Coronary artery (tissue), 2 donors: Measurements from ENCODE around the gene CPED1.
A peak's percentile ranks its signal among the peaks of the same experiment; 100 is the strongest.

Experiments used
- DNase-seq: peaks from one replicate; pipeline ENCODE4 v3.0.0-alpha.2; 2017; ENCODE audit warnings: low spot score
- H3K27ac ChIP-seq, 2 donors: fragments of 200-600 bp; sonication (generic); one replicate each; pipeline ENCODE4 v1.5.1; 2016 to 2019
- H3K4me3 ChIP-seq: fragments of 200-600 bp; sonication (generic); 2 replicates; pipeline ENCODE4 v1.5.1; 2016; ENCODE audit warnings: mild to moderate bottlenecking, moderate library complexity
- TF ChIP-seq, protein P1 (sequence below): fragments of 200-600 bp; sonication (generic); IDR thresholded peaks from one replicate; pipeline ENCODE4 v1.5.1; 2019; ENCODE audit warnings: antibody characterized with exemption

Gene CPED1

DNA sequence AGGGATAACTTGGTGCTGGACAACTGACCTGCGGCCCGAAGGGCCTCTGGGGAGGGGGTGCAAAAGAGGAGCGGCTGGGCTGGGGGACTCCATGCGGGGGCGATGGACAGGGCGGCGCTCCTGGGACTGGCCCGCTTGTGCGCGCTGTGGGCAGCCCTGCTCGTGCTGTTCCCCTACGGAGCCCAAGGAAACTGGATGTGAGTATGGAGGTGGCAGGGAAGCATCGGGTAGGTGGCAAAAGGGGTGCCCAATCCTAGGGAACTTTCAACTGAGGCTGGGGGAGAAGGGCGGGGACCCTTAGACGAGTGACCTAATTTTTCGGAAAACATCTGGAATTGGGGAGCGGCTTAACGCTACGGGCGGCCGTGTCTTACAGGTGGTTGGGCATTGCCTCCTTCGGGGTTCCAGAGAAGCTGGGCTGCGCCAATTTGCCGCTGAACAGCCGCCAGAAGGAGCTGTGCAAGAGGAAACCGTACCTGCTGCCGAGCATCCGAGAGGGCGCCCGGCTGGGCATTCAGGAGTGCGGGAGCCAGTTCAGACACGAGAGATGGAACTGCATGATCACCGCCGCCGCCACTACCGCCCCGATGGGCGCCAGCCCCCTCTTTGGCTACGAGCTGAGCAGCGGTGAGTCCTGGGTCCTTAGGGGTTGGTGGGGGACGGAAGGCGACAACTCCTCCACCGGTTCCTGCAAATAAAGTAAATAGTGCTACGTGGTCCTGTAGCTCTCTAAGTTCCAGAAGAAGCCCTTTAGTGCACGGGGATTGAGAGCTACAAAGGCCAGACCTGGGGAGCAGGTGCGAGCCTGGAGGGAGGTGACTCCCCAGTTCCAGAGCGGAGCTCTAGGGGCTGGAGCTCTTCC, 340.9 kb downstream of the CPED1 start:
- TF ChIP-seq, protein P1, sequence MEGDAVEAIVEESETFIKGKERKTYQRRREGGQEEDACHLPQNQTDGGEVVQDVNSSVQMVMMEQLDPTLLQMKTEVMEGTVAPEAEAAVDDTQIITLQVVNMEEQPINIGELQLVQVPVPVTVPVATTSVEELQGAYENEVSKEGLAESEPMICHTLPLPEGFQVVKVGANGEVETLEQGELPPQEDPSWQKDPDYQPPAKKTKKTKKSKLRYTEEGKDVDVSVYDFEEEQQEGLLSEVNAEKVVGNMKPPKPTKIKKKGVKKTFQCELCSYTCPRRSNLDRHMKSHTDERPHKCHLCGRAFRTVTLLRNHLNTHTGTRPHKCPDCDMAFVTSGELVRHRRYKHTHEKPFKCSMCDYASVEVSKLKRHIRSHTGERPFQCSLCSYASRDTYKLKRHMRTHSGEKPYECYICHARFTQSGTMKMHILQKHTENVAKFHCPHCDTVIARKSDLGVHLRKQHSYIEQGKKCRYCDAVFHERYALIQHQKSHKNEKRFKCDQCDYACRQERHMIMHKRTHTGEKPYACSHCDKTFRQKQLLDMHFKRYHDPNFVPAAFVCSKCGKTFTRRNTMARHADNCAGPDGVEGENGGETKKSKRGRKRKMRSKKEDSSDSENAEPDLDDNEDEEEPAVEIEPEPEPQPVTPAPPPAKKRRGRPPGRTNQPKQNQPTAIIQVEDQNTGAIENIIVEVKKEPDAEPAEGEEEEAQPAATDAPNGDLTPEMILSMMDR, result no peak
- DNase-seq, result no peak
- Histone ChIP-seq H3K27ac (no peak overlapping the region), H3K4me3 (peak overlapping the region; percentile 67)

DNA sequence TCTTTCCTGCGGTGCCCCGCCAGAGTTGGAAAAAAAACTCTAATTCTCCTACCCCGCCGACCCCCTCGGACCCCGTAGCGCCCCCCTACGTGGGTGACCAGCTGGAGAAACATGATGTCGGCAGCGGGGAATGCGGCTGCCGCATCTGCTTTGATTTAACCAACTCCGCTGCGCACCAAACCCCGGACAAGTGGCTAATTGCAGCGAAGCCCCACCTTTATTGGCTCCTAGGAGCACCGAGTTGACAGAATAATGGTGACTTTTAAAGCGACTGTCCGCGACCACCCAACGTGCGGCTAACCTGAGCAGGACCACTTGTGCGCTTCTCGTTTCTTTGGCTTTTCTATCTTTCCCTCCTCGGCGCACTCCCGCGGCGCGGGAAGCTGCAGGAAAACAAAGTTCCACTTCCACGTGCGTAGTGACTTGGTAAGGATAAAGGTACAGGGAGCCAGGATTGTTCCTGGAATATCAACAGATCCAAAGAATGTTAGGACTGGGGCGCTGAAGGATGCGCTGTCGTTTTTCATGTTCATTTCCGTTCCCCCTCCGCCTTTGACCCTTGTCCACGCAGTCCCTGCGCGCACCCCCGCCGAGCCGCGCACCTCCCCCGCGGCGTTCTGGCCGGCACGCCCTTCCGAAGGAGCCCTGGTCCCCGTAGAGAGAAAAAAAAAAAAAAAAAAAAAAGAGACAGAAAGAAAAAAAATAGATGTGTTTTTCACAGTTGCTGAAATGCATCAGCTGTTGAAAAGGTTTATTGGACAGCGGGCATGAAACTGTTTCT, 341.7 kb downstream of the CPED1 start:
- peak overlapping the region; percentile 67 for H3K4me3 ChIP-seq
- TF ChIP-seq, protein P1, result no peak
- no peak for DNase-seq
- H3K27ac ChIP-seq, result no peak overlapping the region

DNA sequence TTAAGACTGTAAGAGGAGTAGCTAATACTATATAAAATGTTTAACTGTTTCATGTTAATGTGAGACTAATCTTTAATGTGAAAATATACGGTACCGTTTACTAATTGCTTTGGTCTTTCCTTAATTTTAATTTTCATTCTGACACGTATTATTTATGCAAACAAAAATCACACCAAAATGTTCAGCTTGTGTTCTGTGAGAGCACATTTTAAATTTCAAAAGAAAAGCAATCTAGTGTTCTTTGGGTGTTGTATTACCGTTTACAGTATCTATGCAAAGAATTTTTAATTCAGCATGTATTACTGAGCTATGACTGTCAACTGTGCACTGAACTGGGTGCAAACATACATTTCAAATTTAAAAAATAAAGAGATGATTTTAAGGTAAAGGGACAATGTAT, 342.5 kb downstream of the CPED1 start:
- H3K27ac ChIP-seq, result no peak overlapping the region
- DNase-seq, result no peak
- TF ChIP-seq, protein P1, result no peak
- H3K4me3 ChIP-seq, result no peak overlapping the region

DNA sequence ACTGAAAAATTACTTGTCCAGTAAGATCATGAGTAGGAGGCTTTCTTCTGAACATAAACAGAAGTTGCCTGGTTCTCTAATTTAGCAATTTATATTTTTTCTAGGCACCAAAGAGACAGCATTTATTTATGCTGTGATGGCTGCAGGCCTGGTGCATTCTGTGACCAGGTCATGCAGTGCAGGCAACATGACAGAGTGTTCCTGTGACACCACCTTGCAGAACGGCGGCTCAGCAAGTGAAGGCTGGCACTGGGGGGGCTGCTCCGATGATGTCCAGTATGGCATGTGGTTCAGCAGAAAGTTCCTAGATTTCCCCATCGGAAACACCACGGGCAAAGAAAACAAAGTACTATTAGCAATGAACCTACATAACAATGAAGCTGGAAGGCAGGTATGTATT, 343.1 kb downstream of the CPED1 start:
- DNase-seq, result no peak
- Histone ChIP-seq H3K4me3 (no peak overlapping the region), H3K27ac (no peak overlapping the region)
- TF ChIP-seq, protein P1, result no peak

DNA sequence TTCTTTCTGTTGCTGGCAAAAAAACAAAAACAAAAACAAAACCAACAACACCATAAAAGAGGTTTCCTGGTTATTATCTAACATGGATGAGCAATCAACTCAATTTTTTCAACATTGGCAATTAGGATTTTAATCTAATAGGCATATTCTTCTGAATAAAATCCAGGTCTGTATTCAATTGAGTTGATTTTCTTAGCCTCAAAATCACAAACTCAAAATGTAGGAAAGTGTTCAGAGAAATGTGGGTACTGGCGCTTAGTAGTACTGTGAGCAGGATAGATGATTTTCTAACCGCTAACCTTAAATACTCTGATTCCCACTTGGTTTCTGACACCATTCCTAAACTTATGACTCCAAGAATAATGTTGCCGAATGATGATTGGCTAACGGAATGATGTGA, 345.9 kb downstream of the CPED1 start:
- TF ChIP-seq, protein P1, result no peak
- no peak for DNase-seq
- Histone ChIP-seq H3K27ac (no peak overlapping the region), H3K4me3 (no peak overlapping the region)

DNA sequence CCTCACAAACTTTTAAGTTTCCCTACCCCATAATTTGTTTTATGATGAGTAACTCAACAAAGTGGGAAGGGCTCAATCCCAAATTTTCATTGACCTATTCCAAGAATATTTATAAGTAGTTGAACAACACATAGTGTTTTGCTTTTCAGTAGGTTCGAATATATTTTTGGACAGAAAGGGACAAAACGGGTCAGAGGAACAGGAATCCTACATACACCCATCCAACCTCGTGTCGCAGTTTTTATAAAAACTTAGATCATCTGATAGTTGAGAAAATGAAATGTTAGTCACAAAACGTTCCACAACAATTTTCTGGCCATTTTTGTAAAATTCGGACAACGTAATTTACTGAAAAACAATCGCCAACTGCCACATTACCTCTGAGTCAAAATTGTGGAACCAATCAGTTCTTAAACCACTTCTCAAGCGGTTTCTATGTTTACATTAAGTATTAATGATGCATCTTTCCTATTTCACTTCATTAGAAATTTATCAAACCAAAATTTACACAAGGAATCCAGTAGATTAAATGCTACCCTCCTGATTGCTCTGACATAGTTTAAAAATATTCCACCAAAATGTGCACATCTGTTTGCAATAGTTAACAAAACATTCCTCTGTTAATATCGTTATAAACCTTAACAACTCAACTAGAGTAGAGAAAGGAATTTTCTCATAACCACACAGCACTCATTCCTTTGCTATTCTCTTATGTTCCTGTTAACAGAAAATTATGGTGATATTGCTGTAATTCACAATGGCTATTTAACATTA, 346.6 kb downstream of the CPED1 start:
- H3K27ac ChIP-seq, result no peak overlapping the region
- TF ChIP-seq, protein P1, result no peak
- no peak overlapping the region for H3K4me3 ChIP-seq
- no peak for DNase-seq
